HG03135 (cell line): Measurements from ENCODE around the gene RGS6.

ENCODE experiments used
- ATAC-seq: cut with Tn5 transposase; IDR thresholded peaks from one replicate; pipeline ENCODE4 v1.9.1; 2021; ENCODE audit warnings: mild to moderate bottlenecking, moderate library complexity; ENCODE audit not compliant: unreplicated experiment

The RGS6 gene

DNA sequence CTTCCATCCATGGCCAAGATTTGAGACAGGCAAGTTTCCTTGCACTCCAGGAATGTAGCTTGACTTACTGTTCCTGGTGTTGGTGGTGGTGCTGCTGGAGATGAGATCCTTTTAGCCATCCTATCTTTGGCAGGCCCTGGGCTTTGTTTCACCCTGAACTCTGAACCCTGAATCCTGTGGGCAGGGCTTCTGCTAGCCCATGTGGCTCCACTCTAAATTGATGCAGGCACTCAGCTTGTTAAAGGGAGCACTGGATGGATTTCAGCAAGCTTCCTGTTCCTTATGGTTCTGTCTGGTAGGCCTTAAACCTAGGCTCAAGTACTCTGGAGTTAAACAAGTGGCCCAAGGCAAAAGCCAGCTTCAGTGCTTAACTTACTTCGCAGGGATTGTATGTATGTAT, 138.2 kb downstream of the RGS6 start:
- no peak for ATAC-seq

DNA sequence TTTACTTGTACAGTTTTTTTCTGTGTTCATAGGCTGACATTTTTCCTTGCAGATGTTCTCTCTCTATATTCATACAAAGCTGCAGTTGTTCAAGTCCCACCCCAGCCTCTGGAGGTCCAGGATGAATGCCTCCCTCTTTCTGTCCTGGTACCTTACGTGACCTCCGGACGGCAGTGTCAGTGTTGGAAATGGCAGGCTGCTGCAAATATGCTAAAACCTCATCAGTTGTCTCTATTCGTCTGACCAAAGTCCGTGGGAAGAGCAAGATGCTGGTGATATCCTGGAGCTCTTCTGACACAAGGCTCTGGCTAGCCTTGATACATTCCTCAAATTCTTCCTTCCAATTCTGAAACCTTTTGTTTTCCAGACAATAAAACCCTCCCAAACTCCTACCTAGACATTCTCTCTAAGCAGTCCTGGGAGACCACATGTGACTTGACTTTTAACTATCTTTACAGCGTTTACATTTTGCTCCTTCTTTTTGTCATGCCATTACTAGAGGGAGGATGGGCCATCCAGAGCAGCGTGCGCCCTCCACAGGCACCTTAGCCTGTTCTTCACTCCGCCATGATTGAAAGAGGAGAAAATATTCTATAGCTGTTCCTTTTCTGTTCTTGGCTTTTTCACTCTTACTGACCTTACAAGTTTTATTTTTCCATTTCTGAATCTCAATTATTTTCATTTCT, 143.6 kb downstream of the RGS6 start:
- no peak for ATAC-seq

DNA sequence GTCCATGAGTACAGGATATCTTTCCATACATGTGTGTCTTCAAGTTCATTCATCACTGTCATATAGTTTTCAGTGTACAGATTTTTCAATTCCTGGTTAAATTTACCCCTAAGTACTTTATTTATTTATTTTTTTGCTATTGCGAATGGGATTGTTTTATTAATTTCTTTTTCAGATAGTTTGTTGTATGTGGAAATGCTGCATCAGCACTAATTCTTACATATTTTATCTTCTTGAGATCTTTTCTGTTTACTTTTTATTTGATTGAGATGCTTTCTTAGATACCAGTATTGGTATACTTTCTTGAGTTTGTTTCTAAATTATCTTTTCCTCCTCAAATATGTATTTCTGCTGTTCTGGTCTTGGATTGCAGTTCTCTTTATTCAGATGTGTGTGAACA, 148.9 kb downstream of the RGS6 start:
- no peak for ATAC-seq

- no peak for ATAC-seq
Observed at GRCh38 chr14:72084935-72085334, 152.7 kb downstream of the RGS6 start.

DNA sequence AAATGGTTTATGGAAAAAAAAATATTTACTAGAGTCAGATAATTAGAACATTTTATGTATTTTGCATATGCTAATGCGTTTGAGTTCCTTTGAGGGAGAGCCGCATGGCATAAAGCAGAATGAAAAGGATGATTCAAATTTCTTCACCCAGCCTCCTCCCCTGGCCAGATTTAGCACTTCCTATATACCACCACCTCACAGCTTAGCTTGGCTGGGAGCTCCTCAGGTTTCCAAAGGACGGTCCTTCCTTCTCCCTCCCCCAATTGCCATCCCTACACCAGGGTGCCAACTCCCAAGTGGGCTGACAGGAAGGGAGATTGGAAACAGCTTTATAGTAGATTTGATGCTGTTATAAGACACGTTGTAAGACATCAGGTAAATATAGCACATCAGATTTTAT, 157.4 kb downstream of the RGS6 start:
- no peak for ATAC-seq

DNA sequence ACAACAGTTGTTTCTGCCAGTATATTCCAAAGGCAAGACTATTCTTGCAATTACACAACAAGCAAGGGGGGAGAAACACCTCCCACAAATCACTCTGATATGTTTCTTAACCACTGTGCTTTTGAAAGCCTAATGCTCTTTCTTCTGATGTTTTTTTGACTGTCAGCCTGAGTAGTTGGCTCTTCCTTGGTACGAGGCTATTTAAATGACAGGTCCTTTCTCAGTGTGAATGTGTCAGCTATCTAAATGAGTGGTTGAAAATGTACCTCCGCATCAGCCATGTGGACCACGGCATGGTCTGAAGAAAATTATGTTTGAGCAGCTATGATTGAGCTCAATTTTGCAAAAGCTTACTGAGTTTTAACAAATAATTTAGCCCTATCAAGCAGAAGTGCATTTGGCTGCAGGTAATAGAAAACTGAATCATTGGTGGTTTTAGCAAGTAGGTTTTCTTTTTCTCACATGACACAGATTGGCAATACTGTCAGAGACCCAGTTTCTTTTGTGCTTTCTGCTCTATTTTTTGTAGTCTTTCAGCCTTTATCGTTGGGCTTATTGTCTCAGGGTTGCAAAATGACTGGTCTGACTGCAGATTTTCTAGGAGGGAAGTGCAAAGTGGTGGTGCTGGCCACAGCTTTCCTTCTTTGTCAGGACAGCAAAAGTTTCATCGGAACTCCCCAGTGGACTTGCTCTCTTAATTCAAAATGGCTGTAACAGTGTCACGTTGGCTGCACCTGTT, 162.8 kb downstream of the RGS6 start:
- no peak for ATAC-seq

GRCh38 chr14:72097173-72097783, 165.0 kb downstream of the RGS6 start:
- ATAC-seq, result no peak

- no peak for ATAC-seq
Observed at GRCh38 chr14:72098210-72098609, 166.0 kb downstream of the RGS6 start.

DNA sequence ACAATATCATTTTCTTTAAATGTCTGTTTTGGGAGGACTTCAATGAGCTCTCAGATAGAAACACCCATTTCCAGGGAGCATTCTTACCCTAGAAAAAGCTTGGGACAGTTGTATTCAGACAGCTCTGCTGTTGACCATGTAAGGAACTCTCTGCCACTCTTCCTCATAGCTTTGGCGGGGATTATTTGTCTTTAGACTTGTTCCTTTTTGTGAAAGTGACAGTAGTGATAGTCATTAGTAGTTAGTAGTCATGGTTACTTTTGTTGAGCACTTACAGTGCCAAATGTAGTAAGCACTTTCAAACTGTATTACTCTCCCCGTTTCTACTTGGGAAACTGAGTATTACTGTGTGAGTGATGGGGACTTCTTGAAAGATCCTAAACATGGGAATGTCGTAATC, 167.3 kb downstream of the RGS6 start:
- no peak for ATAC-seq

DNA sequence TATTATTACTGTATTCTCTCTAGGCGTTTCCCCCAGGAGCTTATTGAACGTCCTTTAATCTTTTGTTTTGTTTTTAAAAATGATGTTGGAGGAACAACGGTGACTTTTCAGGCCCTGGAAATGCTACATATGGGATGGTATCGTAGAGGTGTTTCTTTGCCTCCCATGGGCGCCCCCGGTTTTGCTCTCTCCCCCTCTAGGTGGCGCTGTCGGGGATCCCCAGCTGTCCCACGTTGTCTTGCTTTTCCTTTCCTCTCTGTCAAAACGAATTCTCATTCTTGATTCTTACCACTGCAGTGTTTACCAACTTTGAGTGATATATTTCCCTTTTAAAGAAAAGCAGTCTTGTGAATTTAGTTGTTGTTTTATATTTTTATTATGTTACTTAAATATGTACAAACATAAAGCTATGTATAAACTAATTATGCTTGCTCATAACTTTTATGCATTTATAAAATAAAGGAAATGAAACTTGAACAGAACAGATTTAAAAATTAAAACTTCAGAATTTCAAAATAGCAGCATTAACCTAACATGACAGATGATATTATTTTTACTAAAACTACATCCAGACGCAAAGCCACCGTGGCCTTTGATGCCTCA, 171.9 kb downstream of the RGS6 start:
- ATAC-seq, result no peak

GRCh38 chr14:72111911-72112310, 179.7 kb downstream of the RGS6 start:
- ATAC-seq, result no peak

DNA sequence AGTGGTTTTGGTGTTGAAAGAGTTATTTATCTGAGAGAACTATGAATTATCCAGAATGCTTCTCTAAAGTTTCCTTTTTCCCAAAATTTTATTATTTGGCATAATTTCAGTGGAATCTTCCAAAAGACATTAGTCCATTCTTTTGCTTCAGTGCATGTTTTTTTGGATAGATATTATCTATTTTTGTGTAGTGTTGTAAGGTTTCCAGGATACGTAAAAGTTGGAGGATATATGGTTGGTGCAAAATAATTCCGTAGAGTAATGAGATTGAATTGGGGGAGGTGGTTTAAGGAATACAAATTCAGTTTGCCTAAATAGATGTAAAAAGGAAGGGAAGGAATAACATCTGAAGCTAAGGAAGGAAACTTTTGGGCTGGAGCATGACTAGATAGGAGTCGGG, 186.6 kb downstream of the RGS6 start:
- no peak for ATAC-seq

- ATAC-seq, result no peak
Observed at GRCh38 chr14:72120315-72120714, 188.1 kb downstream of the RGS6 start.

DNA sequence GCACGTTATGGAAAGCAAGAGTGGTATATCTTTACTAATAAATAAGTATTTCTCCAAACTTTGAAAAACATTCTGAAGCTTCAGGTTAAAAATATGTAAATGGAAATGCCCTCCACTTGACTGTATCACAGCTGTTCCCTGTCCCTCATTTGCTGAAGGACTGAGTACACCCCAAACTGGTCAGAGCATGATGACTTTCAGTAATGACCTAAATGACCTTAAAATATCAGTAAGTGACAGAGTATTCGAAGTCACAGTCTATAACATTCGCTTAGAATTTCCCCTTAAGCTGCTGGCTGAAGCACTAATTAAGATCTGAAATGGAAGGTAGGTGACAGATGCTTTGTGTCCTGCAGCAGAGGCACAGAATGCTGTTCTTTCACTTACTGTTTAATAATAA, 191.5 kb downstream of the RGS6 start:
- ATAC-seq, result no peak

DNA sequence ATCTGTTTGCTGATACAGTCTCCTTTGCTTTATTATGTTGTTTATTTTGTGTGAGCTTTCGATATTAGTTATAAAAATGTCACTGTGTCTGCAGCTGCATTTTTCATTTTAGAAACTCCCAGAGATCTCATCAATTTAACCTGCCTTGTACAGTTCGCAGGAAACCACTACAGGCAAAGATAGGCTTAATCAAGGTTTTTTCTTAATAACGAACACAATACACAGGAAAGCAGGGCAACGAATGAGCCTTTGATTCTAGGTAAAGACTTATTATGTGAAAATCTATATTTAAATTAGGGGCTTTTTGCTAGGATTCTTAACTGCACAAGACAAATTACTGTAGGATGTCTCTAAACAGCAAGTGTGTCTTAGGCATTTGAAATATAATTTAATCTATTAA, 191.9 kb downstream of the RGS6 start:
- no peak for ATAC-seq

- no peak for ATAC-seq
Observed at GRCh38 chr14:72126091-72126490, 193.9 kb downstream of the RGS6 start.

DNA sequence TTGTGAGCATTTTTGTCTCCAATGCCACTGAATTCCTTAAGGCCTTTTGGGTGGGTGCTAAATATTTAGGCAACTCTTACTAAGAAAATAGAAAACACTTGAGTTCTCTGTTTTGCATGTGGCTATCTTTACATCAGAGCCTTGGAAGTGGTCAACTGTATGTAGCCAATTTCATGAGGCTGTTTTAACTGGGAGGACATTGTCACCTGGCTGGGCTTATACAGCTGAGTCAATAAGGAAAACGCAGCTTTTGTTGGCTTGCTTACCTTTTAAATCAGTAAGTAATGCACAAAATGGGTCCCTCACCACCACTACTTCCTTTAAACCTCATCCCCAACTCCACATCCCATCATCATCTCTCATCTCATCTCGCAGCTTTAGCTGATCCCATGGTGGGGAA, 194.3 kb downstream of the RGS6 start:
- ATAC-seq, result no peak

- ATAC-seq, result no peak
Observed at GRCh38 chr14:72128629-72129028, 196.4 kb downstream of the RGS6 start.

GRCh38 chr14:72129291-72129690, 197.1 kb downstream of the RGS6 start:
- ATAC-seq, result no peak

DNA sequence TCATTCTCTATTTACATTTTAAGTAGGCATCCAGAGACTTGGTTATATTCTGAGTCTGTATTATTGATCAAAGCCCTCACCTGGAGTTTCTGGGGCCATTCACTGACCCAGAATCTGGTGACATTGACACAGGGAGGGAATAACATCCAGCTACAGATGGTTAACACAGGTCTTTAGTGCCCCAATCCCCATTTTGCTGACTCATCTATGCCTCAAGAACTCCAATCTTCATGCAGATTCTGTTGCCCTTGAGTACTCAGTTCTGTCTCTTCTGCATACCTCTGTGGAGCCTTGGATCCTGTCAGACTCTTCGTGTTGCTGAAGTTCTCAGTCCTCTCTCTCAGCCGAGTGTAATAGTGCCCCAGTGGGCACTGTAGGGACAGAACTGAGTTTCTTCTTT, 208.9 kb downstream of the RGS6 start:
- ATAC-seq, result no peak

GRCh38 chr14:72142328-72142727, 210.1 kb downstream of the RGS6 start:
- no peak for ATAC-seq

DNA sequence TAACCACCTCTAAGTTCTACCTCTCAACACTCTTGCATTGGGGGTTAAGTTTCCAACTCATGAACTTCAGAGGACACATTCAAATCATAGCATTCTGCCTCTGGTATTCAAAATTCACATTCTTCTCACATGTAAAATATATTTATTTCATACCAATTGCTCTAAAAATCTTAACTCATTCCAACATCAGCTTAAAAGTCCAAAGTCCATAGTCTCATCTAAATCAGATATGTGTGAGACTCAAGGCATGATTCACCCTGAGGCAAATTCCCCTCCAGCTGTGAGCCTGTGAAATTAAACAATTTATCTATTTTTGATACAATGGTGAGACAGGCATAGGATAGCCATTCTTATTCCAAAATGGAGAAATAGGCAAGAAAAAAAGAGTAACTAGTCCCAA, 214.0 kb downstream of the RGS6 start:
- ATAC-seq, result no peak
